Measurements from ENCODE around the gene EIF4G3. TPM values are rescaled to one million over a fixed set of nuclear protein-coding genes. Genes with fewer than 3 reads are reported as not detected.

Gene EIF4G3
- total and polyA plus RNA-seq, 2 of the 8 experiments (the other 6 are each of a cell fraction or from before 2014, with no cell fraction given): 47.5 to 66.6 TPM

DNA sequence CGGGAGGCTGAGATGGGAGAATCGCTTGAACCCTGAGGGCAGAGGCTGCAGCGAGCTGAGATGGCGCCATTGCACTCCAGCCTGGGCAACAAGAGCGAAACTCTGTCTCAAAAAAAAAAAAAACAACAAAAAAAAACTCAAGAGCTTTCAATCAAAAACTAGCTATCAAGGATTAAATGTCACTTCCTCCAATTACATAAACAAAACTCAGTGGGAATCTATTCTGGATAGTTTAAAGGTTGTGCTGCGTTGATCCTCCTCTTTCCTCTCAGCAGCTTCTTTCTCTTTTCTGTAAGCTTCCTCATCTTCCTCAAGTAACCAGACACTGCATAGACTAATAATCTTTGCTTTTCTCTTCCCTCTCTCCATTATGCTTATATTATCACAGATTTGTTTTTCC, 20.7 kb downstream of the EIF4G3 start:
- no peak overlapping the region for H3K4me2 ChIP-seq (ENCODE audit: insufficient read depth in 1 of 2, low read depth in 2 of 2, low read length in 2 of 2)
- H2BK12ac ChIP-seq (ENCODE audit: low read depth, low read length): no peak overlapping the region
- H3K4me3 ChIP-seq (ENCODE audit: extremely low read depth in 1 of 4, insufficient read depth in 2 of 4, low read depth in 3 of 4, low read length in 4 of 4): no peak overlapping the region
- no peaks in the 10 kb centered on the region; the same call in 1 of the 2 replicates for H3K23me2 ChIP-seq (ENCODE audit: low read depth, low read length)
- H2BK5ac ChIP-seq (ENCODE audit: low read depth, low read length): no peak overlapping the region
- no peak overlapping the region for H2BK120ac ChIP-seq (replicated peaks; ENCODE audit: low read depth, low read length)
- H3K9ac ChIP-seq (replicated peaks in 1 of 4; ENCODE audit: extremely low read depth in 1 of 4, low read depth in 3 of 4, low read length in 3 of 4): no peak overlapping the region
- no peak overlapping the region for H3K4ac ChIP-seq (replicated peaks; ENCODE audit: insufficient read length, low read depth, low read length)
- H4K5ac ChIP-seq (ENCODE audit: insufficient read length, low read depth, low read length): no peak overlapping the region
- FAIRE-seq (no peak), DNase-seq (ENCODE audit: low read depth in 1 of 2, low spot score in 2 of 2) (no peak)
- H3K14ac ChIP-seq (ENCODE audit: insufficient read length): no peak overlapping the region
- ChIA-PET CTCF (ENCODE audit: partially characterized antibody) (interaction anchor here (1.3 kb wide), 1 partner anchor 39 kb away, joined by 3 read pairs; no protein-coding TSS in a partner anchor), POLR2A (ENCODE audit: partially characterized antibody) (interaction anchor here (1.6 kb wide), 1 partner anchor 9 kb away, joined by 4 read pairs; no protein-coding TSS in a partner anchor)
- H3K56ac ChIP-seq (replicated peaks; ENCODE audit: insufficient read length, low read depth, low read length): no peak overlapping the region
- no peak overlapping the region for H3K27ac ChIP-seq (ENCODE audit: low read depth, low read length)
- H2AK5ac ChIP-seq (ENCODE audit: low read depth, low read length): no peak overlapping the region
- no peaks in the 10 kb centered on the region for H3K27me3 ChIP-seq (replicated peaks in 1 of 4; ENCODE audit: control insufficient read depth in 3 of 4, extremely low read depth in 1 of 4, insufficient read depth in 3 of 4, low read length in 3 of 4)
- H4K91ac ChIP-seq (replicated peaks; ENCODE audit: insufficient read length, low read length): no peak overlapping the region
- H2BK15ac ChIP-seq (ENCODE audit: low read length): no peak overlapping the region
- no peak overlapping the region for H2AFZ ChIP-seq (ENCODE audit: low read length)
- H4K8ac ChIP-seq (ENCODE audit: extremely low read depth, insufficient read depth, low read length): no peak overlapping the region
- no peak overlapping the region for H3K23ac ChIP-seq (ENCODE audit: insufficient read length)
- peaks cover 2% of the 10 kb centered on the region in 2 experiments for H4K20me1 ChIP-seq (replicated peaks in 1 of 2; ENCODE audit: control insufficient read depth in 1 of 2, insufficient read depth in 2 of 2, low read length in 2 of 2)
- no peaks in the 10 kb centered on the region for H3K9me3 ChIP-seq (ENCODE audit: insufficient read depth in 2 of 2, low read depth in 1 of 2, low read length in 1 of 2)
- no peaks in the 10 kb centered on the region for H3K4me1 ChIP-seq (replicated peaks in 1 of 4; ENCODE audit: control insufficient read depth in 3 of 4, insufficient read depth in 4 of 4, low read length in 3 of 4)
- peaks cover 3% of the 10 kb centered on the region; the same call in 1 of the 2 replicates for H3K79me1 ChIP-seq (ENCODE audit: low read depth, low read length)
- no peak overlapping the region for H3K18ac ChIP-seq (ENCODE audit: extremely low read depth, low read length)
- WGBS, 2 experiments (ENCODE audit: extremely low coverage in 1 of 2, insufficient coverage in 1 of 2, insufficient read length in 1 of 2, insufficient replicate concordance in 2 of 2, low coverage in 1 of 2, low lambda C conversion rate in 2 of 2, missing lambda C conversion rate in 1 of 2): 96% methylated on average over 5 of the region's 6 CpGs; no CpG with 5 or more reads in 1 of the 2 experiments
- H3K36me3 ChIP-seq (ENCODE audit: control insufficient read depth in 2 of 4, insufficient read depth in 4 of 4, low read length in 3 of 4): peaks cover 0 to 6% (median 0%) of the 10 kb centered on the region in 4 experiments; a peak in 1 of 8 replicates
- peaks cover 7 to 93% of the 10 kb centered on the region in 2 experiments; a peak in 3 of 4 replicates for H3K79me2 ChIP-seq (ENCODE audit: control insufficient read depth in 1 of 2, insufficient read depth in 2 of 2, low read length in 2 of 2)
- H2BK20ac ChIP-seq (ENCODE audit: low read length): no peak overlapping the region
